Heart right ventricle (tissue), 16 donors: ENCODE data around the gene SUSD2. TPM values are rescaled to one million over a fixed set of nuclear protein-coding genes. Genes with fewer than 3 reads are reported as not detected.

Experiments
- ATAC-seq, 8 donors: fragments of 200-7000 bp; cut with Tn5 transposase; one replicate each; pipeline ENCODE4 v1.9.1; 2020; ENCODE audit warnings: mild to moderate bottlenecking in 8 of 8, moderate library complexity in 8 of 8, moderate number of reproducible peaks in 1 of 8
- DNase-seq, 2 donors: peaks; one replicate each; pipeline ENCODE4 v3.0.0-alpha.2; 2020
- H3K27ac ChIP-seq, 10 donors: fragments of 200-600 bp; sonication (generic) in 2 of 10; one replicate each; pipeline versions ENCODE4 v1.5.0 to v1.8.0; 2020 to 2022; ENCODE audit warnings: mild to moderate bottlenecking in 3 of 10
- H3K27me3 ChIP-seq, 7 donors: fragments of 200-600 bp; one replicate each; pipeline ENCODE4 v1.8.0; 2021 to 2022; ENCODE audit warnings: mild to moderate bottlenecking in 2 of 7
- H3K36me3 ChIP-seq, 9 donors: fragments of 200-600 bp; sonication (generic) in 1 of 9; one replicate each; pipeline versions ENCODE4 v1.5.0 to v1.8.0; 2020 to 2022; ENCODE audit warnings: mild to moderate bottlenecking in 2 of 9
- H3K4me1 ChIP-seq, 9 donors: fragments of 200-600 bp; sonication (generic) in 1 of 9; one replicate each; pipeline versions ENCODE4 v1.5.0 to v1.8.0; 2020 to 2022; ENCODE audit warnings: mild to moderate bottlenecking in 4 of 9
- H3K4me3 ChIP-seq, 10 donors: fragments of 200-600 bp; sonication (generic) in 2 of 10; one replicate each; pipeline versions ENCODE4 v1.5.0 to v1.8.0; 2020 to 2022; ENCODE audit warnings: mild to moderate bottlenecking in 7 of 10, moderate library complexity in 2 of 10
- H3K9me3 ChIP-seq, 11 donors: fragments of 200-600 bp in 10 of 11; sonication (generic) in 2 of 11; one replicate each; pipeline versions ENCODE4 v1.5.0 to v1.8.0; 2013 to 2022; ENCODE audit warnings: mild to moderate bottlenecking in 2 of 11, control low read depth in 1 of 11, moderate library complexity in 1 of 11
- whole genome bisulfite sequencing, 2 donors: extraction: QIAGEN DNeasy Blood & Tissue Kit; methylation state at CpG; one replicate each; pipeline ENCODE4 v1.1.7; 2013; ENCODE audit warnings: inconsistent platforms in 1 of 2; 5-methylcytosine and 5-hydroxymethylcytosine counted together
- intact Hi-C, 10 donors: fragments of 100-400 bp; cut with DNase I; formaldehyde crosslinking; loops; one replicate each; pipeline versions ENCODE4 v1.11.1 to v1.14.2; 2022
- polyA plus RNA-seq, 2 donors: library from polyadenylated mRNA; stranded (reverse); fragments of 200-250 nt; gene quantifications; one replicate each; pipeline ENCODE4 v1.2.3, GENCODE V29; 2013
- total RNA-seq, 10 donors: library from RNA; stranded (reverse); fragmentation: NEBNext Ultra II Directional in 3 of 10; extraction: Animal tissue kit (Norgen Biotek cat#: 25700) in 3 of 10; gene quantifications; one replicate each; pipeline versions ENCODE4 v1.2.1 to v1.2.4, GENCODE V29; 2021 to 2023
- TF ChIP-seq, protein P1 (sequence below), 9 donors: fragments of 200-600 bp; sonication (generic) in 2 of 9; IDR thresholded peaks; one replicate each; pipeline versions ENCODE4 v1.5.0 to v1.8.0; 2021 to 2022; ENCODE audit warnings: antibody characterized with exemption in 9 of 9, mild to moderate bottlenecking in 5 of 9, moderate library complexity in 1 of 9
- donor health status: Arrhythmogenic right ventricular cardiomyopathy.
- donor health status: ischemic (EF 13 %, LVEDD 7.1; RV severe dilation, severe dysfunction).
- donor health status: healthy with polysubstance abuse.
- donor health status: DM: no; HTN: yes; CAD: no.
- donor health status: DM: no; HTN: no; CAD: no.
- donor health status: ischemic (EF 25% LVEDD 6.9; RV normal size, moderate dysfunction).
- donor health status: ischemic (EF 25% LVEDD 5.7; RV mildly dilated, moderate dysfunction).
- donor health status: healthy.
- donor health status: DM: yes; HTN: yes; CAD: no.
- donor health status: Ischemic cardiomyopathy.
- donor health status: ischemic (EF 35%, LVEDD 5.7; RV mildly dilated, moderate dysfunction).
- donor health status: nonischemic (EF 11% LVEDD 7.7; RV severe dilation, severe dysfunction).
- donor health status: DM: yes; HTN: yes; CAD: no.
- donor health status: PGD.
- donor health status: ischemic (EF 29% LVEDD 5.4; RV normal size, mild dysfunction).
- donor health status: nonischemic (EF 23%, LVEDD 6.1; RV moderate dilation, normal function).

The SUSD2 gene
- total and polyA plus RNA-seq, 12 donors, result 0.57 to 6.7 (median 2.3) TPM

DNA sequence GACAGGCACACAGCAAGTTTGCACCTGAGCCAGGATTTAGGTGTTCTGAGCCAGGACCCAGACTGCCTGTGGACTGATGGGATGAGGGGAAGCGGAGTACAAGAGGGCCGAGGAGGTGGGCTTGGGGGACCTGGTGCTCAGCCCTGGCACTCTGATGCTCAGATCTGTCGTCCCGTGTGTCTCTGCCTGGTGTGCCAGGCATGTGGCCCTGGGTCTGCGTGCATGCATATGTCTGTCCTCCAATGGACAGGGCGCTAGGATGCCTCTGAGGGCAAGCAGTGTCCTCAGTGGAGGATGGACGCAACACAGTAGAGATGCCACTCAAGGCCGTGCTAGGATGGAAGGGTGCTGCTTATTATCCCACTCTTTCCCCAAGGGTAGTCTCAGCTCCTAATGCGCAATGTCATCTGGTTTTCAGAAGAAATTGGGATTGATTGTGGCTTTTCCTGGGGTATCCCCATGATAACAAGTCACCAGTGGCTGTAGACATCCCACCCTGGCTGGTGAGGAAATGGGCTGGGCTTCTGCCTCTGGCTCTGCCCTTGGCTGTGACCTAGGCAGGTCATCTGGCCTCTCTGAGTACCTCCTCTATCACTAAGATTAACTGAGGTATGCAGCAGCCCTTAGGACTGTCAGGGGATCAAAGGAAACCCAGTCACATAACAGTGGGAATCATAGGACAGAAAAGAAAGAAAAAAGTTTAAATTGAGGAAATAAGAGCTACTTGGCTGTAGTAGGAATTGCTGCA is 35.7 kb upstream of the SUSD2 start:
- H3K4me1 ChIP-seq, result peaks cover 40 to 82% (median 68%) of the 10 kb centered on the region in 9 donors
- intact Hi-C loops, result no loop called here
- peak overlapping the region; percentile 62 to 94 (median 80) for H3K27ac ChIP-seq
- DNase-seq, result no peak
- ATAC-seq, result peak in 7 of 8 donors; percentile 22 to 63 (median 40)
- WGBS, 2 donors, result 85 to 87% methylated on average over 9 of the region's 9 CpGs
- H3K9me3 ChIP-seq, result no peaks in the 10 kb centered on the region
- H3K27me3 ChIP-seq, result no peaks in the 10 kb centered on the region
- H3K4me3 ChIP-seq, result peak overlapping the region in 1 of 10 donors; percentile 0
- peaks cover 0 to 12% (median 0%) of the 10 kb centered on the region in 9 donors for H3K36me3 ChIP-seq
- TF ChIP-seq, protein P1, sequence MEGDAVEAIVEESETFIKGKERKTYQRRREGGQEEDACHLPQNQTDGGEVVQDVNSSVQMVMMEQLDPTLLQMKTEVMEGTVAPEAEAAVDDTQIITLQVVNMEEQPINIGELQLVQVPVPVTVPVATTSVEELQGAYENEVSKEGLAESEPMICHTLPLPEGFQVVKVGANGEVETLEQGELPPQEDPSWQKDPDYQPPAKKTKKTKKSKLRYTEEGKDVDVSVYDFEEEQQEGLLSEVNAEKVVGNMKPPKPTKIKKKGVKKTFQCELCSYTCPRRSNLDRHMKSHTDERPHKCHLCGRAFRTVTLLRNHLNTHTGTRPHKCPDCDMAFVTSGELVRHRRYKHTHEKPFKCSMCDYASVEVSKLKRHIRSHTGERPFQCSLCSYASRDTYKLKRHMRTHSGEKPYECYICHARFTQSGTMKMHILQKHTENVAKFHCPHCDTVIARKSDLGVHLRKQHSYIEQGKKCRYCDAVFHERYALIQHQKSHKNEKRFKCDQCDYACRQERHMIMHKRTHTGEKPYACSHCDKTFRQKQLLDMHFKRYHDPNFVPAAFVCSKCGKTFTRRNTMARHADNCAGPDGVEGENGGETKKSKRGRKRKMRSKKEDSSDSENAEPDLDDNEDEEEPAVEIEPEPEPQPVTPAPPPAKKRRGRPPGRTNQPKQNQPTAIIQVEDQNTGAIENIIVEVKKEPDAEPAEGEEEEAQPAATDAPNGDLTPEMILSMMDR (IDR thresholded peaks at IDR 0.05), result no peak

DNA sequence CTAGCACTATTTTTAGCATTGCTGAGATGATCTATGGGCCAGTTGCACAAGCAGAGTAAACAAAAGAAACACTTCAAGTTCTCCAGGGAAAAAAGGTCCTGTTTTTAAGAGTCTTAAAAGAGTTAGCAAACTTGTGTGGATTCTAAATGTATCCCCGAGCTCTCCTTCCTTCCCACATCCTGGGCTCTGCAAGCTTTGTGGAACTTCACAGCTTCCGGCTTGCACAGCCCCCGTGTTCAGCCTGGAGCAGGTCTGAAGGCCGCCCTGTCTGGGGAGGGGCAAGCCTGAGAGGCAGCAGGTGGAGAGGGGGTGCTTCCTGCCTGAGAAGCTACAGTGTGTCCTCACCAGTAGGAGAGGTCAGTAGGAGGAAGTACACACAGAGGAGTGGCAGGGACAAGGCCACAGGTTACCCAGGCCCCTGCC is 35.1 kb upstream of the SUSD2 start:
- no peaks in the 10 kb centered on the region for H3K9me3 ChIP-seq
- TF ChIP-seq, protein P1 (IDR thresholded peaks at IDR 0.05), result no peak
- peaks cover 0 to 9% (median 0%) of the 10 kb centered on the region in 9 donors for H3K36me3 ChIP-seq
- 6% methylated on average over 4 of the region's 4 CpGs for WGBS, 2 donors
- H3K27ac ChIP-seq, result peak overlapping the region; percentile 62 to 94 (median 80)
- H3K4me1 ChIP-seq, result peaks cover 40 to 76% (median 64%) of the 10 kb centered on the region in 9 donors
- DNase-seq (peak in 1 of 2 donors; percentile 38), ATAC-seq (peak; percentile 28 to 58 (median 50))
- H3K4me3 ChIP-seq, result peak overlapping the region in 1 of 10 donors; percentile 0
- H3K27me3 ChIP-seq, result no peaks in the 10 kb centered on the region
- intact Hi-C loops, result no loop called here

DNA sequence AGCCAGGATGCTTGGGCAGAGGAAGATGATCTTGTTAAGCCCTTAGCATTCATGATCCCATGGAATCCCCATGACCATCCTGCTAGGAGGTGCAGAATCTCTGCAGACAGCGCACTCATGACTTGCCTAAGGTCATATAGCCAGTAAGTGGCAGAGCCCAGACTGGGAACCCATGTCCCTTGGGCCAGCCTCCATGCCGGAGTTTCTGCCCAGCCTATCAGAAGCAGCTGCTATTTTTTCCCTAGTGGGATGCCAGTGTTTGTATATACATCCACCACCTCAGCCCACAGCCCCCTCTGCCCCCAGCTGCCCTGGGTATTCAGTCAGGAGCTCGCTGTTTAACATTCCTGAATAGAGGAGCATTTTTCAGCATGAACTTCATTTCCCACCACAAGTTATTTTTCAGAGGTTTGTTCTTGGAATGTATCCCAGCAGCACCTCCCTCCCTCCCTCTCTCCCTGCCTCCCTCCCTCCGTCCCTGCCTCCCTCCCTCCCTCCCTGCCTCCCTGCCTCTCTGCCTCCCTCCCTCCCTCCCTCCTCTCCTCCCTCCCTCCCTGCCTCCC is 34.4 kb upstream of the SUSD2 start:
- DNase-seq (peak in 1 of 2 donors; percentile 45), ATAC-seq (peak; percentile 16 to 69 (median 48))
- intact Hi-C loops, result no loop called here
- no peaks in the 10 kb centered on the region for H3K27me3 ChIP-seq
- peaks cover 0 to 9% (median 0%) of the 10 kb centered on the region in 9 donors for H3K36me3 ChIP-seq
- no peaks in the 10 kb centered on the region for H3K9me3 ChIP-seq
- WGBS, 2 donors, result 32 to 35% methylated on average over 4 of the region's 4 CpGs
- TF ChIP-seq, protein P1 (IDR thresholded peaks at IDR 0.05), result no peak
- peaks cover 40 to 75% (median 64%) of the 10 kb centered on the region in 9 donors for H3K4me1 ChIP-seq
- peak overlapping the region; percentile 62 to 94 (median 80) for H3K27ac ChIP-seq
- H3K4me3 ChIP-seq, result no peak overlapping the region

DNA sequence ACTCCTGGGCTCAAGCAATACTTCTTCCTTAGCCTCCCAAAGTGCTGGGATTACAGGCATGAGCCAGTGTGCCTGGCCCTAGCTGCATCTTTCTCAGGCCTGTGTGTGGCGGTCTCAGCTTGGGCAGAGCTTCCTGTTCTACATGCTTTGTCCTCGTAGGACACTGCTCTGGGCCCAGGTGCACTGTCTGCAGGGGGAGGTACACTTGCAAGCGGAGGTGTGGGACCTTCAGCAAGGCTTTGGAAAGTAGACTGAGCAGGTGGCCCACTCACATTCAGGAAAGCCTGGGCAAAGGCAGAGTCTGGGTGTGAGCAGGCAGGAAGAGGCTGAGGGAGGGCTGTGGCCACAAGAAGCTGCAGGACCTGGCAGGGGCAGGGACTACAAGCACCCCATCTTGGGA is 33.6 kb upstream of the SUSD2 start:
- intact Hi-C loops, result no loop called here
- DNase-seq, result no peak

More for the DNA sequence above, 33.6 kb upstream of the SUSD2 start:
- ATAC-seq, result no peak
- no peak overlapping the region for H3K4me3 ChIP-seq
- H3K27me3 ChIP-seq, result no peaks in the 10 kb centered on the region
- peak overlapping the region; percentile 61 to 88 (median 80) for H3K27ac ChIP-seq
- no peaks in the 10 kb centered on the region for H3K9me3 ChIP-seq
- H3K36me3 ChIP-seq, result peaks cover 0 to 9% (median 0%) of the 10 kb centered on the region in 9 donors
- 73 to 75% methylated on average over 3 of the region's 3 CpGs for WGBS, 2 donors
- TF ChIP-seq, protein P1 (IDR thresholded peaks at IDR 0.05), result no peak
- peaks cover 40 to 67% (median 63%) of the 10 kb centered on the region in 9 donors for H3K4me1 ChIP-seq
